B cell (primary cell): ENCODE data around the gene TFCP2L1.

Source experiments
- EZH2 ChIP-seq: IDR thresholded peaks from 2 replicates; pipeline ENCODE4 v1.6.1; 2012; ENCODE audit warnings: borderline replicate concordance, low read depth, mild to moderate bottlenecking, moderate library complexity, low read length; ENCODE audit not compliant: insufficient read depth, poor library complexity, severe bottlenecking
- TF ChIP-seq, protein P1 (sequence below): fragments of 200-600 bp; IDR thresholded peaks from one replicate; pipeline ENCODE4 v1.8.0; 2022; ENCODE audit warnings: antibody characterized with exemption, mild to moderate bottlenecking

DNA sequence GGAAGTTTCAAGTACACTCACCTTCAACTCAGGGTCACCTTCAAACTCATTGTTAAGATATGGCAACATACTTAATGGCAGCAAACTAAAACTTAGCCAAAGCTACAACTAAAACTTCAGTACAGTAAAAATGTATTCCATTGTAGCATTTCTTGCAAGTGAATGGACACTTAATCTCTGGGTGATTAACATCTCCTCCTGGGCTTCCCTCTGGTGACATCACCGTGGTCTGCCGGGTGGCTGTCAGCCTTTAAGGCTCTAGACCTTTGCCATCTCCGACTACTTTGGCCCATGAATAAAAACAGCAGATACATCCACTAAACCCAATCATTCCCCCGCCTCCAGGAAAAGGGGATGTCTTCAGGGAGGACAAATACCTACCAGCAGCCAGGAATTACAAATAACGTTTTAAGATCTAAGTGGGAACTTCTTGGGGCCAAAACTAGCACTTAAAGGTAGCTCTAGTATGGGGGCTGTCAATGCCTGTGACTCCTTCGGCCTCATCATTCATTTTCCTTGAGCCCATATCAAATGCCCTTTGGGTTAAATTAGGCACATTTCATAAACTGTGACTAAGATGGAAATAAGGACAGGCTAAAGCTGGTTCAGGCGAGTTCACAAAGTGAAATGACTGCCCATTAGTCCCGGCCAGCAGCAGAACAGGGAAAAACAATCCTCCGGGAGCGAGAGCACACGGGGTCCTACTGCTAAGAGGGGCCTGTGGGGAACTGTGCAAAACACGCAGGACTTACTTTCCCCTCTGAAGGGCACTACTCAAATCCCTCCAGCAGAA lies 1.1 kb downstream of the TFCP2L1 start:
- no peak for TF ChIP-seq EZH2
- TF ChIP-seq, protein P1, sequence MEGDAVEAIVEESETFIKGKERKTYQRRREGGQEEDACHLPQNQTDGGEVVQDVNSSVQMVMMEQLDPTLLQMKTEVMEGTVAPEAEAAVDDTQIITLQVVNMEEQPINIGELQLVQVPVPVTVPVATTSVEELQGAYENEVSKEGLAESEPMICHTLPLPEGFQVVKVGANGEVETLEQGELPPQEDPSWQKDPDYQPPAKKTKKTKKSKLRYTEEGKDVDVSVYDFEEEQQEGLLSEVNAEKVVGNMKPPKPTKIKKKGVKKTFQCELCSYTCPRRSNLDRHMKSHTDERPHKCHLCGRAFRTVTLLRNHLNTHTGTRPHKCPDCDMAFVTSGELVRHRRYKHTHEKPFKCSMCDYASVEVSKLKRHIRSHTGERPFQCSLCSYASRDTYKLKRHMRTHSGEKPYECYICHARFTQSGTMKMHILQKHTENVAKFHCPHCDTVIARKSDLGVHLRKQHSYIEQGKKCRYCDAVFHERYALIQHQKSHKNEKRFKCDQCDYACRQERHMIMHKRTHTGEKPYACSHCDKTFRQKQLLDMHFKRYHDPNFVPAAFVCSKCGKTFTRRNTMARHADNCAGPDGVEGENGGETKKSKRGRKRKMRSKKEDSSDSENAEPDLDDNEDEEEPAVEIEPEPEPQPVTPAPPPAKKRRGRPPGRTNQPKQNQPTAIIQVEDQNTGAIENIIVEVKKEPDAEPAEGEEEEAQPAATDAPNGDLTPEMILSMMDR, result no peak
